Measurements from ENCODE around the gene OBSL1. TPM values are rescaled to one million over a fixed set of nuclear protein-coding genes. Genes with fewer than 3 reads are reported as not detected.
A peak's percentile ranks its signal among the peaks of the same experiment; 100 is the strongest.

The OBSL1 gene
- total RNA-seq, 4 donors from 2014 or later = 51.9 to 123 (median 99.2) TPM

DNA sequence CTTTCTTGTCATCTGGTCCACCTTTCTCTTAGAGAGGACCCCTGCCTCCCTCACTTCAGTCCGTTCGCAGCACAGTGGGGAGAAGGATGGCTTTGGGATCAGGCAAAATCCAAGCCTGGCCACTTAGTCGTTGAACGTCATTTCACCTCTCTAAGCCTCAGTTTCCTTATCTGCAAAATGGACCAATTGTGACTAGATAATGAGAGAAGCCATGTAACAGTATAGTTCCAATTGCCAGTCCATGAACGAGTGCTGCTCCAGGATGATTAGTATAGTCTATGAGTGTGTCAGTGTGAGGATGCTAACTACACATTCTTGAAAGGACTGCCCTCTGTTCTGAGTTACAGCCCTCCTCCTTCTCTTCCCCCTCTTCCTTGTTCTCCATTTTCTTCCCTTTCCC is 1.8 kb upstream of the OBSL1 start:
- no peak overlapping the region for H3K27ac ChIP-seq (replicated peaks in 1 of 4)
- WGBS = 71% methylated on average over 5 of the region's 5 CpGs
- no peaks in the 10 kb centered on the region for H3K36me3 ChIP-seq
- peaks cover 15 to 20% (median 16%) of the 10 kb centered on the region in 4 donors for H3K4me1 ChIP-seq
- TF ChIP-seq CTCF (IDR thresholded peaks at IDR 0.05) = no peak
- no peak for TF ChIP-seq POLR2A (IDR thresholded peaks at IDR 0.05; ENCODE audit: low read depth)
- TF ChIP-seq EP300 (IDR thresholded peaks at IDR 0.05) = no peak
- TF ChIP-seq POLR2AphosphoS5 (IDR thresholded peaks at IDR 0.05) = no peak
- H3K9me3 ChIP-seq = no peaks in the 10 kb centered on the region
- DNase-seq (ENCODE audit: extremely low spot score) = no peak
- intact Hi-C loops (cut with DNase I) = no loop called here
- H3K4me3 ChIP-seq = no peak overlapping the region
- peaks cover 0 to 36% (median 0%) of the 10 kb centered on the region in 4 donors for H3K27me3 ChIP-seq

DNA sequence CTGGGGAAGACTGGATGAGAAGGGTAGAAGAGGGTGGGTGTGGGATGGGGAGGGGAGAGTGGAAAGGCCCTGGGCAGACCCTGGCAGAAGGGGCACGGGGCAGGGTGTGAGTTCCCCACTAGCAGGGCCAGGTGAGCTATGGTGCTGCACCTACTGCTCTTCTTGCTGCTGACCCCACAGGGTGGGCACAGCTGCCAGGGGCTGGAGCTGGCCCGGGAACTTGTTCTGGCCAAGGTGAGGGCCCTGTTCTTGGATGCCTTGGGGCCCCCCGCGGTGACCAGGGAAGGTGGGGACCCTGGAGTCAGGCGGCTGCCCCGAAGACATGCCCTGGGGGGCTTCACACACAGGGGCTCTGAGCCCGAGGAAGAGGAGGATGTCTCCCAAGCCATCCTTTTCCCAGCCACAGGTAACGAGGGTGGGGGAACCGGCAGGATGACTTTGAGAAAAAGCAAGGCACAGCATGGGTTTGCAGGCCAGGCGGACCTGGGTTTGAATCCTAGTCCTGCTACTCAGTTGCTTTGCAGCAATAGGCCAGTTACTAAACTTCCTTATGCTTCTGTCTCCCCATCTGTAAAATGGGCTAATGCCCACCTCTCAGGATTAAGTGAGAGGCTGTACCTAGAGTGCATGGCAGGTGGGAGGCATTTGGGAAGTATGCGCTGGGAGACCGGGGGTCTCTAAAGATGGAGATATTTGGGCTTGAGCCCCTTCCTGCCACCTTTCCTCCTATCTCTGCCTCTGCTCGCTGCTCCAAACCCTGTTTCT is 1.1 kb upstream of the OBSL1 start, which contains the start of gene INHA:
Gene INHA, plus strand, starts transcription at position 74 of the 765 bp plus-strand sequence. Its CDS starts 65 bp downstream, at position 139.
- H3K4me3 ChIP-seq = peak within 1 kb of the TSS; percentile 73 to 87 (median 82)
- no peak for TF ChIP-seq EP300 (IDR thresholded peaks at IDR 0.05)
- TF ChIP-seq POLR2A (IDR thresholded peaks at IDR 0.05; ENCODE audit: low read depth) = no peak
- no peak for TF ChIP-seq CTCF (IDR thresholded peaks at IDR 0.05)
- no peak for TF ChIP-seq POLR2AphosphoS5 (IDR thresholded peaks at IDR 0.05)
- no peaks in the 10 kb centered on the region for H3K9me3 ChIP-seq
- peaks cover 15 to 20% (median 16%) of the 10 kb centered on the region in 4 donors for H3K4me1 ChIP-seq
- DNase-seq (ENCODE audit: extremely low spot score) = no peak
- H3K27me3 ChIP-seq = peaks cover 0 to 28% (median 0%) of the 10 kb centered on the region in 4 donors
- 86% methylated on average over 13 of the region's 13 CpGs for WGBS
- intact Hi-C loops (cut with DNase I) = no loop called here
- peaks cover 0 to 7% (median 3%) of the 10 kb centered on the region in 4 donors for H3K36me3 ChIP-seq
- peak within 1 kb of the TSS; percentile 86 to 91 (median 90) for H3K27ac ChIP-seq (replicated peaks in 1 of 4)

DNA sequence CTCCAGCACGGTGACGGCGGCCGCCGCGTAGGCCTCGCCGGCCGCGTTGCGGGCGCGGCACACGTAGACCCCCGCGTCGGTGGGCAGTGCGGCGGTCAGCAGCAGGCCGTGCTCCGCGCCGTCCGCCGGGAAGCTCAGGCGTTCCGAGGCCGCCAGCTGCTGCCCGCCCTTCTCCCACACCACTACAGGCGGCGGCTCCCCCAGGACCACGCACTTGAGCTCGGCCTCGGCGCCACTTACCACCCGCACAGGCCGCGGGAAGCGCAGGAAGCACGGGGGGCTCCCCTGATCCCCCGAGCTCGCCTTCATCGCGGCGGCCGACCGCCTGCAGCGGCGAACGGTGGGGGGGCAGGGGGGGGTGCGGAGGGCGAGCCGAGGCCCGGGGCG is 422 bp downstream of the OBSL1 start:
- intact Hi-C loops (cut with DNase I) = loop anchor here (2.0 kb wide), 1 partner anchor 26 kb away; the partner anchor contains the start of gene STK11IP
- TF ChIP-seq POLR2AphosphoS5 (IDR thresholded peaks at IDR 0.05) = no peak
- TF ChIP-seq POLR2A (IDR thresholded peaks at IDR 0.05; ENCODE audit: low read depth) = no peak
- TF ChIP-seq EP300 (IDR thresholded peaks at IDR 0.05) = no peak
- no peak for TF ChIP-seq CTCF (IDR thresholded peaks at IDR 0.05)
- WGBS = no CpG with 5 or more reads among the region's 55 CpGs
- Histone ChIP-seq H3K4me3 (peak overlapping the region; percentile 73 to 87 (median 82)), H3K9me3 (no peaks in the 10 kb centered on the region), H3K27me3 (peaks cover 0 to 13% (median 0%) of the 10 kb centered on the region in 4 donors), H3K4me1 (peaks cover 15 to 20% (median 16%) of the 10 kb centered on the region in 4 donors), H3K36me3 (peaks cover 0 to 22% (median 10%) of the 10 kb centered on the region in 4 donors), H3K27ac (replicated peaks in 1 of 4) (peak overlapping the region; percentile 86 to 91 (median 90))
- no peak for DNase-seq (ENCODE audit: extremely low spot score)

- intact Hi-C loops (cut with DNase I) = loop anchor here (2.0 kb wide), 1 partner anchor 26 kb away; the partner anchor contains the start of gene STK11IP
- Histone ChIP-seq H3K9me3 (no peaks in the 10 kb centered on the region), H3K27ac (replicated peaks in 1 of 4) (peak overlapping the region; percentile 86 to 91 (median 90)), H3K4me1 (peaks cover 15 to 20% (median 16%) of the 10 kb centered on the region in 4 donors), H3K27me3 (peaks cover 0 to 9% (median 0%) of the 10 kb centered on the region in 4 donors), H3K36me3 (peaks cover 0 to 27% (median 10%) of the 10 kb centered on the region in 4 donors), H3K4me3 (peak overlapping the region; percentile 73 to 87 (median 82))
- DNase-seq (ENCODE audit: extremely low spot score) = no peak
- WGBS = no CpG with 5 or more reads among the region's 95 CpGs
- TF ChIP-seq POLR2AphosphoS5 (IDR thresholded peaks at IDR 0.05) (peak; percentile 38 to 66), CTCF (IDR thresholded peaks at IDR 0.05) (peak in 1 of 3 experiments; percentile 10), EP300 (IDR thresholded peaks at IDR 0.05) (no peak), POLR2A (IDR thresholded peaks at IDR 0.05; ENCODE audit: low read depth) (no peak)
These were observed 980 bp downstream of the OBSL1 start for GRCh38 chr2:219570194-219570923.
